K562 (cell line): ENCODE measurements around the gene SYNJ2. TPM values are rescaled to one million over a fixed set of nuclear protein-coding genes. Genes with fewer than 3 reads are reported as not detected.

Experiments used
- ELF1 ChIP-seq: fragments of 200-800 bp; sonication (Bioruptor generic); IDR thresholded peaks from 2 replicates; pipeline ENCODE4 v1.6.1; 2016; ENCODE audit warnings: missing genetic modification characterization, missing compliant biosample characterization
- HOMEZ ChIP-seq: fragments of 250-450 bp; sonication (Bioruptor Pico); IDR thresholded peaks from 2 replicates; pipeline ENCODE4 v1.4.0; 2020; ENCODE audit warnings: mild to moderate bottlenecking, moderate library complexity
- HSF4 ChIP-seq: fragments of 250-450 bp; sonication (Bioruptor Pico); IDR thresholded peaks from 2 replicates; pipeline ENCODE4 v2.1.2; 2022; ENCODE audit warnings: mild to moderate bottlenecking, moderate library complexity, borderline replicate concordance
- LARP7 ChIP-seq: fragments of 450-650 bp; IDR thresholded peaks from 2 replicates; pipeline ENCODE4 v1.6.1; 2016
- PYGO2 ChIP-seq: fragments of 450-650 bp; IDR thresholded peaks from 2 replicates; pipeline ENCODE4 v1.6.1; 2016; ENCODE audit warnings: mild to moderate bottlenecking, missing genetic modification characterization, moderate library complexity, missing compliant biosample characterization
- SAFB ChIP-seq: fragments of 200-400 bp; formaldehyde crosslinking; IDR thresholded peaks from 2 replicates; pipeline ENCODE4 v1.6.1; 2017; ENCODE audit warnings: low read depth, low read length, borderline replicate concordance
- ZBTB40 ChIP-seq, 2 experiments: fragments of 450-650 bp in 1 of 2; sonication (generic) in 1 of 2; formaldehyde crosslinking in 1 of 2; IDR thresholded peaks; 2 replicates each; pipeline versions ENCODE4 v1.7.1 to v1.9.0; 2016 to 2022; ENCODE audit warnings: inconsistent platforms in 1 of 2, mild to moderate bottlenecking in 1 of 2, missing genetic modification reagents in 1 of 2
- ZBTB49 ChIP-seq: sonication (generic); formaldehyde crosslinking; IDR thresholded peaks from 2 replicates; pipeline ENCODE4 v1.8.0; 2022; ENCODE audit warnings: missing genetic modification reagents, mild to moderate bottlenecking, borderline replicate concordance
- ZC3H8 ChIP-seq: fragments of 450-650 bp; IDR thresholded peaks from 2 replicates; pipeline ENCODE4 v1.6.1; 2017
- ZNF347 ChIP-seq: fragments of 450-650 bp; formaldehyde crosslinking; IDR thresholded peaks from 2 replicates; pipeline ENCODE4 v1.4.0; 2020; ENCODE audit warnings: low read depth, mild to moderate bottlenecking, moderate library complexity
- polyA plus RNA-seq, 8 experiments: library from polyadenylated mRNA; depleted of rRNA in 4 of 8; stranded (reverse) in 5 of 8; unstranded in 3 of 8; fragments of >200 nt; fragmentation: Nextera tagmentation in 2 of 8; fragmentation: Illumina TruSeq in 1 of 8; extraction: Ambion mirVana in 2 of 8; extraction: Trizol in 1 of 8; gene quantifications; 2 replicates each; pipeline versions ENCODE4 v1.2.1 to v1.2.3, GENCODE V29; 2011 to 2014; ENCODE audit warnings: inconsistent platforms in 1 of 8, missing spikeins in 1 of 8
- total RNA-seq, 7 experiments: library from RNA; depleted of rRNA in 6 of 7; stranded (reverse); fragments of >200 nt in 6 of 7; fragmentation: Illumina TruSeq in 2 of 7; extraction: Trizol in 2 of 7; gene quantifications; 2 replicates each; pipeline versions ENCODE4 v1.2.1 to v1.2.3, GENCODE V29; 2011 to 2021; ENCODE audit warnings: low replicate concordance in 1 of 7
- TF ChIP-seq, protein P1 (sequence below): fragments of 450-650 bp; formaldehyde crosslinking; IDR thresholded peaks from 2 replicates; pipeline ENCODE4 v1.4.0; 2020; ENCODE audit warnings: mild to moderate bottlenecking, mixed read lengths

The SYNJ2 gene
- total and polyA plus RNA-seq, 9 of the 15 experiments (the other 6 are each of a cell fraction or from before 2014, with no cell fraction given): 3.0 to 27.7 (median 17.8) TPM

DNA sequence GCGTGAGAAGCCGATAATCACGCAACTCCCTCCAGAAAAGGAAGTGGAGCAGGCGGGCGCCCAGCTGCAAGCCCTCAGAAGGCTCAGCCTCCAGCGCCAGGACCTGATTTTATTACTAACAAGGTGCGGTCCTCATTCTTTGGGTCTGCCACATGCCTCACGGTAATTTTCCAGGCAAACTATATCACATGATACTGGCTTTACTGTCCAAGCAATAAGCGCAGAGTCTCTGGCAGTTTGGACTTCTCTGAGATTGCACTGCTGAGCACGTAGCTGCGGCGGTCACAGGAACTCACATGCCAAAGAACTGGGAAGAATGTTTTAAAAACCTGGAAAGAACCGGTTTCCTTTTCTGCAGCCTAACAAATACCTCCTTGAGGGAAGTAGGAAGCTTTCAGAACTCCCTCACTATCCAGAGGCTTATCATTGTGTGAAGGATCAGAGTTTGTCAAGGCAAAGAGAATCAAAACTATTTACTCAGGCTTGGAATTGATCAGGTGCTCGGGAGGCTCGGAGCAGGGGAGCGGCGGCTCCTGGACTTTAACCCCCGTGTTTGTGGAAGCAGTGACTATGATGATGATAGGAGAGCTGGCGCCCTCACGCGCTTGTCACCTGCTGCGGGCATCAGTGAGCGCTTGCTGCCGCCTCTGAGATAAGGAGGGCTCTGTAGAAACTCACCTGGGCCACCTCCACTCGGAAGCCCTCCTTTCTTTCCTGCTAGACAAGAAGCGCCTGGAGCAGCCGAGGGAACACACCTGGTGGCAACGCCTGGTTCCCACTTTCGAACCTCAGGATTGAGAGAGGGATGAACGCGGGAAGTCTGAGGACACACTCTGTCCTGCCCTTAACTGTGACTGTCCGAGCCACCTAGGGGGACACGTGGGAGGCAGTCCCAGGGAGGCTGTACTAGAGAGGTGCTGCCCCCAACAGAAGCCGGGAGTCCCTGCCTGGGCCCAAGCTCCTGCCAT, 27.2 kb upstream of the SYNJ2 start (continued):
- TF ChIP-seq, protein P1, sequence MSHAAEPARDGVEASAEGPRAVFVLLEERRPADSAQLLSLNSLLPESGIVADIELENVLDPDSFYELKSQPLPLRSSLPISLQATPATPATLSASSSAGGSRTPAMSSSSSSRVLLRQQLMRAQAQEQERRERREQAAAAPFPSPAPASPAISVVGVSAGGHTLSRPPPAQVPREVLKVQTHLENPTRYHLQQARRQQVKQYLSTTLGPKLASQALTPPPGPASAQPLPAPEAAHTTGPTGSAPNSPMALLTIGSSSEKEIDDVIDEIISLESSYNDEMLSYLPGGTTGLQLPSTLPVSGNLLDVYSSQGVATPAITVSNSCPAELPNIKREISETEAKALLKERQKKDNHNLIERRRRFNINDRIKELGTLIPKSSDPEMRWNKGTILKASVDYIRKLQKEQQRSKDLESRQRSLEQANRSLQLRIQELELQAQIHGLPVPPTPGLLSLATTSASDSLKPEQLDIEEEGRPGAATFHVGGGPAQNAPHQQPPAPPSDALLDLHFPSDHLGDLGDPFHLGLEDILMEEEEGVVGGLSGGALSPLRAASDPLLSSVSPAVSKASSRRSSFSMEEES: peak; percentile 21; the same call in 1 of the 2 replicates
- TF ChIP-seq HSF4 (CRISPR knock-in tag) (no peak), LARP7 (no peak), SAFB (no peak), HOMEZ (CRISPR knock-in tag) (no peak), ZC3H8 (no peak), PYGO2 (tag) (no peak), ZNF347 (CRISPR knock-in tag) (no peak), ELF1 (tag) (no peak), ZBTB40 (IDR thresholded peaks at IDR 0.05) (no peak), ZBTB40 (CRISPR knock-in tag; IDR thresholded peaks at IDR 0.05) (no peak), ZBTB49 (CRISPR knock-in tag) (no peak)
